HepG2 (cell line): ENCODE data around the gene PEF1. TPM values are rescaled to one million over a fixed set of nuclear protein-coding genes. Genes with fewer than 3 reads are reported as not detected.

Experiments
- ATAC-seq: fragments of 200-7000 bp; cut with Tn5 transposase; 3 replicates; pipeline ENCODE4 v1.9.1; 2020; ENCODE audit warnings: mild to moderate bottlenecking, moderate library complexity
- BruUV-seq: library from RNA; stranded (reverse); fragments of 400-500 nt; replicated peaks from 2 replicates; lab custom pipeline; 2021; lab: Mats Ljungman, UMichigan
- CTCF ChIA-PET: fragments of 300-600 bp; formaldehyde crosslinking; extraction: SDS; loops from one replicate; lab custom pipeline; 2021; ENCODE audit warnings: low total read pairs, inconsistent platforms, low intra/inter-chr PET ratio; lab: Yijun Ruan, JAX
- POLR2A ChIA-PET: fragments of 350-600 bp; sonication (Branson Sonifier 250); formaldehyde crosslinking; loops from one replicate; lab custom pipeline; 2020; ENCODE audit warnings: antibody characterized with exemption, inconsistent platforms; lab: Yijun Ruan, JAX
- DNase-seq: peaks from one replicate; pipeline ENCODE4 v3.0.0-alpha.2; 2015; ENCODE audit warnings: low spot score
- FAIRE-seq: peaks from 3 replicates; lab custom pipeline; 2011; peaks lifted over from hg19 to GRCh38; lab: Jason Lieb, UNC
- H2AFZ ChIP-seq: one replicate; pipeline ENCODE4 v1.6.1; 2011; ENCODE audit warnings: low read length, inconsistent platforms
- H3K27ac ChIP-seq: fragments of 300-600 bp; 3 replicates; pipeline ENCODE4 v1.8.0; 2011; ENCODE audit warnings: mixed run types, mild to moderate bottlenecking, mixed read lengths, low read length, inconsistent platforms; ENCODE audit not compliant: insufficient read depth; ENCODE audit errors: extremely low read length
- H3K27me3 ChIP-seq, 2 experiments: fragments of 200-600 bp in 1 of 2; 2 replicates in 1 of 2; 3 replicates in 1 of 2; pipeline versions ENCODE4 v1.6.0 to v1.8.0; 2011; ENCODE audit warnings: low read length in 2 of 2, mild to moderate bottlenecking in 2 of 2, moderate library complexity in 2 of 2, inconsistent platforms in 1 of 2; ENCODE audit not compliant: insufficient read depth in 2 of 2, control insufficient read depth in 1 of 2
- H3K36me3 ChIP-seq, 2 experiments: fragments of 200-600 bp in 1 of 2; replicated peaks in 1 of 2; 2 replicates in 1 of 2; 3 replicates in 1 of 2; pipeline versions ENCODE4 v1.5.1 to v1.8.0; 2011; ENCODE audit warnings: low read length in 2 of 2, inconsistent platforms in 1 of 2; ENCODE audit not compliant: insufficient read depth in 2 of 2, control insufficient read depth in 1 of 2
- H3K4me1 ChIP-seq: 2 replicates; pipeline ENCODE4 v1.5.1; 2012; ENCODE audit warnings: low read length, inconsistent platforms; ENCODE audit not compliant: insufficient read depth
- H3K4me2 ChIP-seq: 2 replicates; pipeline ENCODE4 v1.6.0; 2011; ENCODE audit warnings: low read depth, low read length, inconsistent platforms
- H3K4me3 ChIP-seq, 3 experiments: fragments of 200-600 bp in 1 of 3; sonication (generic), shearing (Covaris generic) in 1 of 3; replicated peaks in 1 of 3; 2 replicates each; pipeline ENCODE4 v1.5.1; 2011 to 2016; ENCODE audit warnings: low read length in 3 of 3, inconsistent platforms in 2 of 3, low read depth in 2 of 3, mild to moderate bottlenecking in 2 of 3, control low read depth in 1 of 3, mixed read lengths in 1 of 3; ENCODE audit not compliant: insufficient read depth in 1 of 3
- H3K79me2 ChIP-seq: one replicate; pipeline ENCODE4 v1.6.1; 2011; ENCODE audit warnings: low read length, inconsistent platforms; ENCODE audit not compliant: insufficient read depth
- H3K9ac ChIP-seq: 2 replicates; pipeline ENCODE4 v1.6.0; 2011; ENCODE audit warnings: mild to moderate bottlenecking, low read depth, low read length, inconsistent platforms; ENCODE audit not compliant: insufficient read depth
- H3K9me3 ChIP-seq: 2 replicates; pipeline ENCODE4 v1.5.1; 2012; ENCODE audit warnings: mild to moderate bottlenecking, low read length
- H4K20me1 ChIP-seq: 2 replicates; pipeline ENCODE4 v1.6.0; 2011; ENCODE audit warnings: inconsistent platforms, mild to moderate bottlenecking, low read length, moderate library complexity; ENCODE audit not compliant: insufficient read depth
- EP300 ChIP-seq, 3 experiments: sonication (generic) in 1 of 3; formaldehyde crosslinking in 1 of 3; IDR thresholded peaks; 2 replicates each; pipeline versions ENCODE4 v1.5.1 to v1.6.1; 2011 to 2020; ENCODE audit warnings: low read depth in 2 of 3, low read length in 2 of 3, borderline replicate concordance in 1 of 3, improper control_type of control experiment in 1 of 3, mild to moderate bottlenecking in 1 of 3, missing genetic modification reagents in 1 of 3, moderate library complexity in 1 of 3
- MAF1 ChIP-seq: sonication (generic); formaldehyde crosslinking; IDR thresholded peaks from 2 replicates; pipeline ENCODE4 v1.5.0; 2020; ENCODE audit warnings: missing genetic modification reagents, borderline replicate concordance
- NFATC3 ChIP-seq: sonication (generic); formaldehyde crosslinking; IDR thresholded peaks from 2 replicates; pipeline ENCODE4 v1.5.1; 2020; ENCODE audit warnings: mild to moderate bottlenecking, missing genetic modification reagents
- PAWR ChIP-seq: sonication (generic); formaldehyde crosslinking; IDR thresholded peaks from 2 replicates; pipeline ENCODE4 v1.4.0; 2020; ENCODE audit warnings: missing genetic modification reagents, mild to moderate bottlenecking, borderline replicate concordance
- SPEN ChIP-seq: sonication (generic); formaldehyde crosslinking; IDR thresholded peaks from 2 replicates; pipeline ENCODE4 v1.5.1; 2020; ENCODE audit warnings: low read depth, mild to moderate bottlenecking, missing genetic modification reagents
- SUZ12 ChIP-seq: fragments of 150-350 bp; IDR thresholded peaks from 2 replicates; pipeline ENCODE4 v1.6.1; 2014; ENCODE audit warnings: low read depth, low read length
- TBP ChIP-seq: sonication (generic); formaldehyde crosslinking; IDR thresholded peaks from 2 replicates; pipeline ENCODE4 v1.5.0; 2020; ENCODE audit warnings: missing genetic modification reagents
- ZNF430 ChIP-seq: sonication (generic); formaldehyde crosslinking; IDR thresholded peaks from 2 replicates; pipeline ENCODE4 v1.9.0; 2021; ENCODE audit warnings: mild to moderate bottlenecking, missing genetic modification reagents
- ZNF713 ChIP-seq: sonication (generic); formaldehyde crosslinking; IDR thresholded peaks from 2 replicates; pipeline ENCODE4 v1.4.0; 2020; ENCODE audit warnings: mild to moderate bottlenecking, missing genetic modification reagents
- ZNF768 ChIP-seq: sonication (generic); formaldehyde crosslinking; IDR thresholded peaks from 2 replicates; pipeline ENCODE4 v1.4.0; 2020; ENCODE audit warnings: missing genetic modification reagents
- WGBS: methylation state at CpG from one replicate; pipeline ENCODE4 v1.1.6; 2017; ENCODE audit warnings: low lambda C conversion rate; 5-methylcytosine and 5-hydroxymethylcytosine counted together
- in situ Hi-C: cut with HindIII; loops from 2 replicates; pipeline ENCODE4 v1.10.0; 2017; ENCODE audit warnings: low pct_unique_long_range_greater_than_20kb; ENCODE audit not compliant: extremely low pct_ligation_motif_present
- intact Hi-C: fragments of 100-400 bp; cut with micrococcal nuclease; formaldehyde crosslinking; loops from one replicate; pipeline ENCODE4 v1.10.0; 2022; ENCODE audit not compliant: unreplicated experiment
- polyA plus RNA-seq, 8 experiments: library from polyadenylated mRNA; depleted of rRNA in 3 of 8; stranded (reverse) in 7 of 8; unstranded in 1 of 8; fragments of >200 nt; fragmentation: Illumina TruSeq in 4 of 8; extraction: Trizol in 4 of 8; gene quantifications; 2 replicates each; pipeline versions ENCODE4 v1.2.1 to v1.2.3, GENCODE V29; 2011 to 2016; ENCODE audit warnings: low read depth in 4 of 8, missing spikeins in 1 of 8, mixed read lengths in 1 of 8; ENCODE audit not compliant: insufficient read depth in 1 of 8
- total RNA-seq, 5 experiments: library from RNA; depleted of rRNA; stranded (reverse); fragments of >200 nt; fragmentation: Illumina TruSeq; extraction: Trizol; gene quantifications; 2 replicates each; pipeline ENCODE4 v1.2.3, GENCODE V29; 2016; ENCODE audit warnings: low read depth in 1 of 5

Gene PEF1
- total and polyA plus RNA-seq, 2 of the 13 experiments (the other 11 are each of a cell fraction or from before 2014, with no cell fraction given): 57.1 to 57.8 TPM

DNA sequence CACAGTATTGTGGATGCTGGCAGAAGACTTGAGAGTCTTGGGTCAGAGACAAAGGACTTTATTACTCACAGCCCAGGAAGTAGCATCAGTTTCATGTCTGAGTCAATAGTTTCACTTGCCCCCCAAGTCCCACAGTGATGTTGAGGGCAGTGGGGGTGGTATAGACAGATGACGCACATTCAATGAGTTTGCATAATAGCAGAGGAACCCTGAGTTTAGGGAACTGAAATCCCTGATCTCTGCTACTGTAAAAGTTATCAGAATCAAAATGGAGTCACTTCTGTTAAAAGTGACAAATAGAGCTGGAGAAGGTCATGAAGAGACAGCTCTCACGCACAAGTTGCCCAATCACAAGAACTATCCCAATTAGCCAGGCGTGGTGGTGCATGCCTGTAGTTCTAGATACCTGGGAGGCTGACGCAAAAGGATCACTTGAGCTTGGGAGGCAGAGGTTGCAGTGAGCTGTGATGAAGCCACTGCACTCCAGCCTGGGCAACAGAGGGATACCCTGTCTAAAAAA, 38.7 kb downstream of the PEF1 start:
- Histone ChIP-seq H3K79me2 (no peaks in the 10 kb centered on the region), H3K4me2 (no peak overlapping the region), H4K20me1 (no peaks in the 10 kb centered on the region), H3K27ac (no peak overlapping the region), H3K27me3 (peaks cover 0 to 23% of the 10 kb centered on the region in 2 experiments; a peak in 2 of 5 replicates), H3K4me1 (no peaks in the 10 kb centered on the region), H3K9ac (no peak overlapping the region), H2AFZ (no peak overlapping the region), H3K9me3 (no peaks in the 10 kb centered on the region), H3K36me3 (no peaks in the 10 kb centered on the region), H3K4me3 (no peak overlapping the region)
- DNase-seq (no peak), FAIRE-seq (no peak), ATAC-seq (no peak)
- in situ Hi-C loops (no loop called here), intact Hi-C loops (no loop called here)
- ChIA-PET CTCF (no interaction called here), POLR2A (no interaction called here)
- no TSS peak for BruUV-seq
- 0% methylated on average over 2 of the region's 4 CpGs for WGBS
- no peak for TF ChIP-seq PAWR (CRISPR knock-in tag)
- TF ChIP-seq NFATC3 (CRISPR knock-in tag): no peak
- no peak for TF ChIP-seq SUZ12
- no peak for TF ChIP-seq TBP

DNA sequence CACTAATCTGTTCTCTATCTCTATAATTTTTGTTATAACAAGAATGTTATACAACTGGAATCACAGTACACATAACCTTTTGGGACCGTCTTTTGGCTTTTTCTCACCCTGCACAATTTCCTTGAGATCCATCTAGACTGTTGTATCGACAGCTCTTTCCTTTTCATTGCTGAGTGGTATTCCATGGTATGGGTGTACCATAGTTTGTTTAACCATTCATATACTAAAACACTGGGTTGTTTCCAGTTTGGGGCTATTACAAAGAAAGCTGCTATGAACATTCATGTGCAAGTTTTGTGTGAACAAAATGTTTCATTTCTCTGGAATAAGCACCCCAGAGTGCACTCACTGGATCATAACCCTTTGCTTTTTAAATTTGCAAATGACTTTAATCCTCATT, 42.6 kb downstream of the PEF1 start:
- no peak for DNase-seq
- TF ChIP-seq ZNF713 (CRISPR knock-in tag) (no peak), ZNF430 (no peak), MAF1 (no peak), ZNF768 (CRISPR knock-in tag) (no peak), EP300 (IDR thresholded peaks at IDR 0.05; ENCODE audit: low read depth in 2 of 2, low read length in 2 of 2) (no peak), EP300 (CRISPR knock-in tag; IDR thresholded peaks at IDR 0.05; ENCODE audit: borderline replicate concordance) (no peak), SPEN (CRISPR knock-in tag) (no peak)
- TF ChIP-seq, all 625 proteins: peak for 0
- no peak overlapping the region for H3K4me2 ChIP-seq
- intact Hi-C loops: no loop called here
- BruUV-seq: no TSS peak
- 0% methylated on average over 2 of the region's 2 CpGs for WGBS
- no peak overlapping the region for H2AFZ ChIP-seq
- peaks cover 0 to 12% of the 10 kb centered on the region in 2 experiments; a peak in 2 of 5 replicates for H3K27me3 ChIP-seq
- no peaks in the 10 kb centered on the region for H4K20me1 ChIP-seq
- no peak for ATAC-seq
- no peak overlapping the region for H3K27ac ChIP-seq
- in situ Hi-C loops: no loop called here
- no peaks in the 10 kb centered on the region for H3K36me3 ChIP-seq
- no peaks in the 10 kb centered on the region for H3K9me3 ChIP-seq
- H3K9ac ChIP-seq: no peak overlapping the region
- no peak overlapping the region for H3K4me3 ChIP-seq
- H3K4me1 ChIP-seq: no peaks in the 10 kb centered on the region
- CTCF ChIA-PET: no interaction called here
- no peak for FAIRE-seq
- no peaks in the 10 kb centered on the region for H3K79me2 ChIP-seq
- POLR2A ChIA-PET: no interaction called here
